ENCODE data around the gene CBX3. TPM values are rescaled to one million over a fixed set of nuclear protein-coding genes. Genes with fewer than 3 reads are reported as not detected.

Gene CBX3
- total and polyA plus RNA-seq, 2 of the 13 experiments (the other 11 are each of a cell fraction or from before 2014, with no cell fraction given) = 53.9 to 249 TPM

- TF ChIP-seq ZNF460 (CRISPR knock-in tag; IDR thresholded peaks at IDR 0.05; ENCODE audit: borderline replicate concordance) = no peak
- TF ChIP-seq ZNF235 (CRISPR knock-in tag; IDR thresholded peaks at IDR 0.05; ENCODE audit: borderline replicate concordance) = no peak
- TF ChIP-seq GMEB2 (CRISPR knock-in tag; IDR thresholded peaks at IDR 0.05; ENCODE audit: low read depth) = peak; percentile 79
- no peak for TF ChIP-seq ZNF720 (CRISPR knock-in tag; IDR thresholded peaks at IDR 0.05)
- peak; percentile 100 for TF ChIP-seq DR1 (CRISPR knock-in tag; IDR thresholded peaks at IDR 0.05)
- TF ChIP-seq ZNF781 (CRISPR knock-in tag; IDR thresholded peaks at IDR 0.05; ENCODE audit: borderline replicate concordance, not compliant biosample characterization) = peak; percentile 39
- TF ChIP-seq CCDC6 (CRISPR knock-in tag; IDR thresholded peaks at IDR 0.05) = 0 out of 2 replicates have a peak, but pooled peaks have one; percentile 11
- peak; percentile 74; the same call in 1 of the 2 replicates for TF ChIP-seq SIN3A (IDR thresholded peaks at IDR 0.05; ENCODE audit: borderline replicate concordance, low read depth, low read length)
- TF ChIP-seq RBAK (CRISPR knock-in tag; IDR thresholded peaks at IDR 0.05) = no peak
- TF ChIP-seq POLR2AphosphoS5 (IDR thresholded peaks at IDR 0.05; ENCODE audit: low read depth, low read length) = peak; percentile 97
- peak; percentile 85 for TF ChIP-seq HOXA3 (CRISPR knock-in tag; IDR thresholded peaks at IDR 0.05)
- peak; percentile 65 for TF ChIP-seq ZNF446 (CRISPR knock-in tag; IDR thresholded peaks at IDR 0.05)
- TF ChIP-seq, protein P1, sequence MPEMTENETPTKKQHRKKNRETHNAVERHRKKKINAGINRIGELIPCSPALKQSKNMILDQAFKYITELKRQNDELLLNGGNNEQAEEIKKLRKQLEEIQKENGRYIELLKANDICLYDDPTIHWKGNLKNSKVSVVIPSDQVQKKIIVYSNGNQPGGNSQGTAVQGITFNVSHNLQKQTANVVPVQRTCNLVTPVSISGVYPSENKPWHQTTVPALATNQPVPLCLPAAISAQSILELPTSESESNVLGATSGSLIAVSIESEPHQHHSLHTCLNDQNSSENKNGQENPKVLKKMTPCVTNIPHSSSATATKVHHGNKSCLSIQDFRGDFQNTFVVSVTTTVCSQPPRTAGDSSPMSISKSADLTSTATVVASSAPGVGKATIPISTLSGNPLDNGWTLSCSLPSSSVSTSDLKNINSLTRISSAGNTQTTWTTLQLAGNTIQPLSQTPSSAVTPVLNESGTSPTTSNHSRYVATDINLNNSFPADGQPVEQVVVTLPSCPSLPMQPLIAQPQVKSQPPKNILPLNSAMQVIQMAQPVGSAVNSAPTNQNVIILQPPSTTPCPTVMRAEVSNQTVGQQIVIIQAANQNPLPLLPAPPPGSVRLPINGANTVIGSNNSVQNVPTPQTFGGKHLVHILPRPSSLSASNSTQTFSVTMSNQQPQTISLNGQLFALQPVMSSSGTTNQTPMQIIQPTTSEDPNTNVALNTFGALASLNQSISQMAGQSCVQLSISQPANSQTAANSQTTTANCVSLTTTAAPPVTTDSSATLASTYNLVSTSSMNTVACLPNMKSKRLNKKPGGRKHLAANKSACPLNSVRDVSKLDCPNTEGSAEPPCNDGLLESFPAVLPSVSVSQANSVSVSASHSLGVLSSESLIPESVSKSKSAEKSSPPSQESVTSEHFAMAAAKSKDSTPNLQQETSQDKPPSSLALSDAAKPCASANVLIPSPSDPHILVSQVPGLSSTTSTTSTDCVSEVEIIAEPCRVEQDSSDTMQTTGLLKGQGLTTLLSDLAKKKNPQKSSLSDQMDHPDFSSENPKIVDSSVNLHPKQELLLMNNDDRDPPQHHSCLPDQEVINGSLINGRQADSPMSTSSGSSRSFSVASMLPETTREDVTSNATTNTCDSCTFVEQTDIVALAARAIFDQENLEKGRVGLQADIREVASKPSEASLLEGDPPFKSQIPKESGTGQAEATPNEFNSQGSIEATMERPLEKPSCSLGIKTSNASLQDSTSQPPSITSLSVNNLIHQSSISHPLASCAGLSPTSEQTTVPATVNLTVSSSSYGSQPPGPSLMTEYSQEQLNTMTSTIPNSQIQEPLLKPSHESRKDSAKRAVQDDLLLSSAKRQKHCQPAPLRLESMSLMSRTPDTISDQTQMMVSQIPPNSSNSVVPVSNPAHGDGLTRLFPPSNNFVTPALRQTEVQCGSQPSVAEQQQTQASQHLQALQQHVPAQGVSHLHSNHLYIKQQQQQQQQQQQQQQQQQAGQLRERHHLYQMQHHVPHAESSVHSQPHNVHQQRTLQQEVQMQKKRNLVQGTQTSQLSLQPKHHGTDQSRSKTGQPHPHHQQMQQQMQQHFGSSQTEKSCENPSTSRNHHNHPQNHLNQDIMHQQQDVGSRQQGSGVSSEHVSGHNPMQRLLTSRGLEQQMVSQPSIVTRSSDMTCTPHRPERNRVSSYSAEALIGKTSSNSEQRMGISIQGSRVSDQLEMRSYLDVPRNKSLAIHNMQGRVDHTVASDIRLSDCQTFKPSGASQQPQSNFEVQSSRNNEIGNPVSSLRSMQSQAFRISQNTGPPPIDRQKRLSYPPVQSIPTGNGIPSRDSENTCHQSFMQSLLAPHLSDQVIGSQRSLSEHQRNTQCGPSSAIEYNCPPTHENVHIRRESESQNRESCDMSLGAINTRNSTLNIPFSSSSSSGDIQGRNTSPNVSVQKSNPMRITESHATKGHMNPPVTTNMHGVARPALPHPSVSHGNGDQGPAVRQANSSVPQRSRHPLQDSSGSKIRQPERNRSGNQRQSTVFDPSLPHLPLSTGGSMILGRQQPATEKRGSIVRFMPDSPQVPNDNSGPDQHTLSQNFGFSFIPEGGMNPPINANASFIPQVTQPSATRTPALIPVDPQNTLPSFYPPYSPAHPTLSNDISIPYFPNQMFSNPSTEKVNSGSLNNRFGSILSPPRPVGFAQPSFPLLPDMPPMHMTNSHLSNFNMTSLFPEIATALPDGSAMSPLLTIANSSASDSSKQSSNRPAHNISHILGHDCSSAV (CRISPR knock-in tag; IDR thresholded peaks at IDR 0.05; ENCODE audit: borderline replicate concordance) = no peak
- TF ChIP-seq, protein P2, sequence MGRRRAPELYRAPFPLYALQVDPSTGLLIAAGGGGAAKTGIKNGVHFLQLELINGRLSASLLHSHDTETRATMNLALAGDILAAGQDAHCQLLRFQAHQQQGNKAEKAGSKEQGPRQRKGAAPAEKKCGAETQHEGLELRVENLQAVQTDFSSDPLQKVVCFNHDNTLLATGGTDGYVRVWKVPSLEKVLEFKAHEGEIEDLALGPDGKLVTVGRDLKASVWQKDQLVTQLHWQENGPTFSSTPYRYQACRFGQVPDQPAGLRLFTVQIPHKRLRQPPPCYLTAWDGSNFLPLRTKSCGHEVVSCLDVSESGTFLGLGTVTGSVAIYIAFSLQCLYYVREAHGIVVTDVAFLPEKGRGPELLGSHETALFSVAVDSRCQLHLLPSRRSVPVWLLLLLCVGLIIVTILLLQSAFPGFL (CRISPR knock-in tag; IDR thresholded peaks at IDR 0.05) = no peak
- no peak for TF ChIP-seq ZFP41 (CRISPR knock-in tag; IDR thresholded peaks at IDR 0.05; ENCODE audit: borderline replicate concordance)
- no peak for TF ChIP-seq CEBPG (CRISPR knock-in tag; IDR thresholded peaks at IDR 0.05)
- TF ChIP-seq ZNF570 (CRISPR knock-in tag; IDR thresholded peaks at IDR 0.05; ENCODE audit: borderline replicate concordance) = peak; percentile 19; the same call in 1 of the 2 replicates
- no peak; the same call in 1 of the 2 replicates for TF ChIP-seq ATF3 (CRISPR knock-in tag; IDR thresholded peaks at IDR 0.05)
These were observed 900 bp upstream of the CBX3 start, which contains the start of gene HNRNPA2B1 (continued) for GRCh38 chr7:26200444-26201246.

All from HepG2 (cell line).